Left ventricle myocardium inferior (tissue), 1 donor: ENCODE measurements around the gene MAPK8IP3. TPM values are rescaled to one million over a fixed set of nuclear protein-coding genes. Genes with fewer than 3 reads are reported as not detected.
"Not testable (repeated sequence)": the region's sequence is repeated elsewhere in the genome, so short reads cannot be mapped to it uniquely, and the experiment has no call there.

Experiments used
- DNase-seq: peaks from one replicate; pipeline ENCODE4 v3.0.0-alpha.2; 2020
- H3K27ac ChIP-seq: fragments of 200-600 bp; replicated peaks from 2 replicates; pipeline ENCODE4 v1.8.0; 2021
- H3K27me3 ChIP-seq: fragments of 200-600 bp; 2 replicates; pipeline ENCODE4 v1.8.0; 2021; ENCODE audit warnings: low read depth
- H3K36me3 ChIP-seq: fragments of 200-600 bp; 2 replicates; pipeline ENCODE4 v1.8.0; 2021
- H3K4me1 ChIP-seq: fragments of 200-600 bp; 2 replicates; pipeline ENCODE4 v1.8.0; 2021
- H3K4me3 ChIP-seq: fragments of 200-600 bp; 2 replicates; pipeline ENCODE4 v1.8.0; 2021; ENCODE audit warnings: mild to moderate bottlenecking, moderate library complexity
- H3K9me3 ChIP-seq: fragments of 200-600 bp; replicated peaks from 2 replicates; pipeline ENCODE4 v1.8.0; 2021
- intact Hi-C: fragments of 100-400 bp; cut with micrococcal nuclease; formaldehyde crosslinking; loops from one replicate; pipeline ENCODE4 v1.11.0; 2022
- total RNA-seq: library from RNA; stranded (reverse); fragmentation: NEBNext Ultra II Directional; extraction: Animal tissue kit (Norgen Biotek cat#: 25700); gene quantifications from one replicate; pipeline ENCODE4 v1.2.1, GENCODE V29; 2021
- TF ChIP-seq, protein P1 (sequence below): fragments of 200-600 bp; IDR thresholded peaks from 2 replicates; pipeline ENCODE4 v1.8.0; 2021; ENCODE audit warnings: antibody characterized with exemption, mild to moderate bottlenecking, borderline replicate concordance
- donor health status: DM: no; HTN: yes; CAD: no; lungs with severe emphysema.

MAPK8IP3 gene
- total RNA-seq, 1 donor from 2014 or later, result 56.0 TPM

DNA sequence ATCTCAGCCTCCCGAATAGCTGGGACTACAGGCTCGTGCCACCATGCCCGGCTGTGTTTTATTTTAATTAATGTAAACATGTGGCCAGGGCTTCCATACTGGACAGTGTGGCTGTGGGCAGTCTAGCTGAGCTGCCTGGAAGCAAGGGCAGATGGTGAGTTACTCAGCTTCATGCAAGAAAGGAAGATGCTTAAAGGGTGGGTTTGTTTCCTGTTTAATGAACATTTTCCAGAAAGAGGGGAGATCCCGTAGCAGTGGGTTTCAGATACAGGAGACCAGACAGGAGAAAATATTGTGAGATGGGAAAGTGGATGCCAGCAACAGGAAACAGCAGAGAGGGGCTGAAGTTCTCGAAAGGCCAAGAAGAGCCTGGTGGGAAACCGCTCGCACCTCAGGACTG lies 7.3 kb downstream of the MAPK8IP3 start:
- TF ChIP-seq, protein P1, sequence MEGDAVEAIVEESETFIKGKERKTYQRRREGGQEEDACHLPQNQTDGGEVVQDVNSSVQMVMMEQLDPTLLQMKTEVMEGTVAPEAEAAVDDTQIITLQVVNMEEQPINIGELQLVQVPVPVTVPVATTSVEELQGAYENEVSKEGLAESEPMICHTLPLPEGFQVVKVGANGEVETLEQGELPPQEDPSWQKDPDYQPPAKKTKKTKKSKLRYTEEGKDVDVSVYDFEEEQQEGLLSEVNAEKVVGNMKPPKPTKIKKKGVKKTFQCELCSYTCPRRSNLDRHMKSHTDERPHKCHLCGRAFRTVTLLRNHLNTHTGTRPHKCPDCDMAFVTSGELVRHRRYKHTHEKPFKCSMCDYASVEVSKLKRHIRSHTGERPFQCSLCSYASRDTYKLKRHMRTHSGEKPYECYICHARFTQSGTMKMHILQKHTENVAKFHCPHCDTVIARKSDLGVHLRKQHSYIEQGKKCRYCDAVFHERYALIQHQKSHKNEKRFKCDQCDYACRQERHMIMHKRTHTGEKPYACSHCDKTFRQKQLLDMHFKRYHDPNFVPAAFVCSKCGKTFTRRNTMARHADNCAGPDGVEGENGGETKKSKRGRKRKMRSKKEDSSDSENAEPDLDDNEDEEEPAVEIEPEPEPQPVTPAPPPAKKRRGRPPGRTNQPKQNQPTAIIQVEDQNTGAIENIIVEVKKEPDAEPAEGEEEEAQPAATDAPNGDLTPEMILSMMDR, result no peak
- no peak for DNase-seq
- intact Hi-C loops, result no loop called here
- H3K27ac ChIP-seq, result peak overlapping the region; percentile 15
- no peaks in the 10 kb centered on the region for H3K36me3 ChIP-seq
- peaks cover 68% of the 10 kb centered on the region for H3K4me1 ChIP-seq
- H3K27me3 ChIP-seq, result no peaks in the 10 kb centered on the region
- H3K9me3 ChIP-seq, result no peaks in the 10 kb centered on the region
- H3K4me3 ChIP-seq, result no peak overlapping the region

DNA sequence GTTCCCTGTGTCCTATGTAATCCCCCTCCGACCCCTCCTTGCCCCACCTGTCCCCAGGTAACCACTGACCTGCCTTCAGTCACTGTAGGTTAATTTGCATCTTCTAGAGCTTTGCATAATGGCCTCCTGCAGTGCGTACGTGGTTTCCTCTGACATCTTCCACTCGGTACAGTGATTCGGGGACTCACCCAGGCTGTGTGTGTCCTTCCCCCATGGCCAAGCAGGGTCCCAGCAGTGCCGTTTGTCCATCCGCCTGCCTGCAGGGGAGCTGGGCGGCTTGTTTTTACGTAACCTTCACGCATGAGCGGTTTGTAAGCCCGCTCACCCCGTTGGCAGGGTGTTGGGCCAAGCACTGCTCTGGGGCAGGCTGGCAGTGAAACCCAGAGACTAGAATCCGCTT lies 7.9 kb downstream of the MAPK8IP3 start:
- Histone ChIP-seq H3K9me3 (no peaks in the 10 kb centered on the region), H3K36me3 (no peaks in the 10 kb centered on the region), H3K27me3 (no peaks in the 10 kb centered on the region), H3K27ac (no peak overlapping the region), H3K4me3 (no peak overlapping the region), H3K4me1 (peaks cover 68% of the 10 kb centered on the region)
- TF ChIP-seq, protein P1, result no peak
- intact Hi-C loops, result no loop called here
- DNase-seq, result no peak

DNA sequence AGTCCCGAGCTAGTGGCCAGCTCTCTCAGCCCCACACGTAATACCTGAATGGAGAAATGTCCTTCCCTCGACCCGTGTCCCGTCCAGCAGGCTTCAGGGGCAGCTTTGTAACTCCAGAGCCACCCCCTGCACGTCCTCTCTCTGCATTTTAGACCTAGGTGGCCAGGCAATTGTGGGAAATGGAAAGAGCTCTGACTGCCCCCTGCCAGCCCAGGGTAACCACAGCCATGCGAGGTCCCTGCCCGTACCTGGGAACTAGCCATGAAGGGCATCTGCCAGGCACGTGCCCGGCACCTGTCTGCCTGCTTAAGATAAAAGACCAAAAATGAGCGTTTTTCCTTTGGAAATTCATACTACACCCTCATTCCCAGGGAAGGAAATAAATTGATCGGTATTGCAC lies 9.2 kb downstream of the MAPK8IP3 start:
- TF ChIP-seq, protein P1, result no peak
- no peak overlapping the region for H3K27ac ChIP-seq
- no peak overlapping the region for H3K4me3 ChIP-seq
- no peak for DNase-seq
- peaks cover 67% of the 10 kb centered on the region for H3K4me1 ChIP-seq
- H3K9me3 ChIP-seq, result no peaks in the 10 kb centered on the region
- H3K36me3 ChIP-seq, result no peaks in the 10 kb centered on the region
- intact Hi-C loops, result no loop called here
- no peaks in the 10 kb centered on the region for H3K27me3 ChIP-seq

DNA sequence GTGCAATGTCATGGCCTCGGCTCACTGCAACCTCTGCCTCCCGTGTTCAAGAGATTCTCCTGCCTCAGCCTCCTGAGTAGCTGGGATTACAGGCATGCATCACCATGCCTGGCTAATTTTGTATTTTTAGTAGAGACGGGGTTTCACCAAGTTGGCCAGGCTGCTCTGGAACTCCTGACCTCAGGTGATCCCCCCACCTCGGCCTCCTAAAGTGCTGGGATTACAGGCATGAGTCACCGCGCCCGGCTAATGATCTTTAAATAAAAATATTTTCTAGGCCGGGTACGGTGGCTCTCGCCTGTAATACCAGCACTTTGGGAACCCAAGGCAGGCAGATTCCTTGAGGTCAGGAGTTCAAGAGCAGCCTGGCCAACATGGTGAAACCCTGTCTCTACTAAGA lies 12.2 kb downstream of the MAPK8IP3 start:
- DNase-seq, intact Hi-C loops, H3K9me3 ChIP-seq, H3K4me3 ChIP-seq, H3K36me3 ChIP-seq, H3K27me3 ChIP-seq: not testable (repeated sequence)
- peak overlapping the region; percentile 10 for H3K27ac ChIP-seq
- peaks cover 63% of the 10 kb centered on the region for H3K4me1 ChIP-seq

DNA sequence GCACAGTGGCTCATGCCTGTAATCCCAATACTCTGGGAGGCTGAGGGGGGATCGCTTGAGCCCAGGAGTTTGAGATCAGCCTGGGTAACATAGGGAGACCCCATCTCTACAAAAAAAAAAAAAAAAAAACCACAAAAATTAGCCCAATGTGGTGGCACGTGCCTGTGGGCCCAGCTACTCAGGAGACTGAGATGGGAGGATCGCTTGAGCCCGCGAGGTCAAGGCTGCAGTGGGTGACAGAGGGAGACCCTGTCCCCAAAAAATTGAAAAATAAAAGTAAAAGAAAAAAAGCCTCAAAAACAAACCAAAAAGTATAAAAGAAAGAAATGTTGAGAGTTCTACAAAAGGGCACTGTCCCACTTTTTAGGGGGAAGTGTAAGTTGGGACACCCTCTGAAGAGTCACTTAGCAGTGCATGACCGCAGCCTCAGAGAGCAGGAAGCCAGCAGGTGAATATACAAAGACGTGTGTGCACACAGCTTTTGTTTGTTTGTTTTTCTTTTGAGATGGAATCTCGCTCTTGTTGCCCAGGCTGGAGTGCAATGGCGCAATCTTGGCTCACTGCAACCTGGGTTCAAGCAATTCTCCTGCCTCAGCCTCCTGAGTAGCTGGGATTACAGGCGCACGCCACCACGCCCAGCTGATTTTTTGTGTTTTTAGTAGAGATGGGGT lies 13.7 kb downstream of the MAPK8IP3 start:
- H3K9me3 ChIP-seq, H3K27me3 ChIP-seq, intact Hi-C loops, DNase-seq, H3K4me3 ChIP-seq, H3K36me3 ChIP-seq: not testable (repeated sequence)
- H3K27ac ChIP-seq, result peak overlapping the region; percentile 67
- H3K4me1 ChIP-seq, result peaks cover 62% of the 10 kb centered on the region

DNA sequence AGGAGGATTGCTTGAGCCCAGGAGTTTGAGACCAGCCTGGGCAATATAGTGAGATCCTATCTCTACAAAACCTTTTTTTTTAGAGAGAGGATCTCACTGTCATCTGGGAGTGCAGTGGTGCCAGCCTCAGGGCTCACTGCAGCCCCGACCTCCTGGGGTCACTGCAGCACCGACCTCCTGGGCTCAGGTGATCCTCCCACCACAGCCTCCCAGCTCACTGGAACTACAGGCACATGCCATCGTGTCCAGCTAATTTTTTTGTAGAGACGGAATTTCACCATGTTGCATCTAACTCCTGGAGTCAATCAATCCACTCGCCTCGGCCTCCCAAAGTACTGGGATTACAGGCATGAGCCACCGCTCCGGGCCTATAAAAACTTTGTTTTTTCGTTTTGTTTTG lies 15.4 kb downstream of the MAPK8IP3 start:
- H3K4me1 ChIP-seq, result peaks cover 57% of the 10 kb centered on the region
- peak overlapping the region; percentile 67 for H3K27ac ChIP-seq
- intact Hi-C loops, result no loop called here
- no peak overlapping the region for H3K4me3 ChIP-seq
- no peak for DNase-seq
- H3K27me3 ChIP-seq, result no peaks in the 10 kb centered on the region
- no peaks in the 10 kb centered on the region for H3K9me3 ChIP-seq
- peaks cover 20% of the 10 kb centered on the region for H3K36me3 ChIP-seq
- TF ChIP-seq, protein P1, result no peak
